ENCODE measurements around the gene NUPR1. TPM values are rescaled to one million over a fixed set of nuclear protein-coding genes. Genes with fewer than 3 reads are reported as not detected.

The NUPR1 gene
- total RNA-seq, 1 experiment from 2014 or later: 2.2 TPM

DNA sequence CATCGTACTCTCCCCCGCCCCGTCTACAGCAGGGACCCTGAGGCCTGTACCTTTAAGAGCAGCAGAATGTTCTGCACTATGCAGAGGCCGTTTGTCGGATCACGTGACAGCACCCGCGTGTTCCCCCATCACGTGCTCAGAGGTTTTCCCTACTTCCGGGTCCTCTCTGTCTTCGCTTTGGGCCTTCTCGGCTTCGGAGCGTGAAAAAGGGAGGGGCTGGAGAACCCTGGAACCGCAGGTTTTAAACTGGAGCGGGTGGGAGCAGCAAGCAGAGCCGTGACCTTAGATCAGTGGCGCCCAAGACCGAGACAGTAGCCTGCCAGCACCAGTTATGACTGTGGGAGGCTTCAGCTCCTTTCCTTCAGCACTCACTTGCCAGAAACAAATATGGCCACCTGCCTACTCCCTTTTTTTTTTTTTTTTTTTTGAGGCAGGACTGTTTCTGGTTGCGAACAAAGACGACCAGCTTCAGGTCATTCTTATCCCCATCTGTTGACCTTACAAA, 46.8 kb downstream of the NUPR1 start, which contains the start of gene CLN3 (continued):
- TF ChIP-seq POLR2A (IDR thresholded peaks at IDR 0.05; ENCODE audit: borderline replicate concordance, extremely low read depth, insufficient read depth, insufficient read length): no peak
- no peak for TF ChIP-seq CEBPB (IDR thresholded peaks at IDR 0.05; ENCODE audit: low read depth)
- TF ChIP-seq SP1 (IDR thresholded peaks at IDR 0.05; ENCODE audit: low read depth): peak; percentile 71
- no peak for TF ChIP-seq SRF (IDR thresholded peaks at IDR 0.05; ENCODE audit: low read depth)
- TF ChIP-seq, protein P1, sequence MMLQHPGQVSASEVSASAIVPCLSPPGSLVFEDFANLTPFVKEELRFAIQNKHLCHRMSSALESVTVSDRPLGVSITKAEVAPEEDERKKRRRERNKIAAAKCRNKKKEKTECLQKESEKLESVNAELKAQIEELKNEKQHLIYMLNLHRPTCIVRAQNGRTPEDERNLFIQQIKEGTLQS (IDR thresholded peaks at IDR 0.05): no peak
- TF ChIP-seq, protein P2, sequence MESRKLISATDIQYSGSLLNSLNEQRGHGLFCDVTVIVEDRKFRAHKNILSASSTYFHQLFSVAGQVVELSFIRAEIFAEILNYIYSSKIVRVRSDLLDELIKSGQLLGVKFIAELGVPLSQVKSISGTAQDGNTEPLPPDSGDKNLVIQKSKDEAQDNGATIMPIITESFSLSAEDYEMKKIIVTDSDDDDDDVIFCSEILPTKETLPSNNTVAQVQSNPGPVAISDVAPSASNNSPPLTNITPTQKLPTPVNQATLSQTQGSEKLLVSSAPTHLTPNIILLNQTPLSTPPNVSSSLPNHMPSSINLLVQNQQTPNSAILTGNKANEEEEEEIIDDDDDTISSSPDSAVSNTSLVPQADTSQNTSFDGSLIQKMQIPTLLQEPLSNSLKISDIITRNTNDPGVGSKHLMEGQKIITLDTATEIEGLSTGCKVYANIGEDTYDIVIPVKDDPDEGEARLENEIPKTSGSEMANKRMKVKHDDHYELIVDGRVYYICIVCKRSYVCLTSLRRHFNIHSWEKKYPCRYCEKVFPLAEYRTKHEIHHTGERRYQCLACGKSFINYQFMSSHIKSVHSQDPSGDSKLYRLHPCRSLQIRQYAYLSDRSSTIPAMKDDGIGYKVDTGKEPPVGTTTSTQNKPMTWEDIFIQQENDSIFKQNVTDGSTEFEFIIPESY (IDR thresholded peaks at IDR 0.05; ENCODE audit: extremely low read depth, insufficient replicate concordance, low read length): no peak
- peak; percentile 19; the same call in 1 of the 2 replicates for TF ChIP-seq POLR2AphosphoS5 (IDR thresholded peaks at IDR 0.05; ENCODE audit: low read depth, low read length)
- TF ChIP-seq EGR1 (IDR thresholded peaks at IDR 0.05; ENCODE audit: low read depth): no peak; the same call in none of the 2 replicates

DNA sequence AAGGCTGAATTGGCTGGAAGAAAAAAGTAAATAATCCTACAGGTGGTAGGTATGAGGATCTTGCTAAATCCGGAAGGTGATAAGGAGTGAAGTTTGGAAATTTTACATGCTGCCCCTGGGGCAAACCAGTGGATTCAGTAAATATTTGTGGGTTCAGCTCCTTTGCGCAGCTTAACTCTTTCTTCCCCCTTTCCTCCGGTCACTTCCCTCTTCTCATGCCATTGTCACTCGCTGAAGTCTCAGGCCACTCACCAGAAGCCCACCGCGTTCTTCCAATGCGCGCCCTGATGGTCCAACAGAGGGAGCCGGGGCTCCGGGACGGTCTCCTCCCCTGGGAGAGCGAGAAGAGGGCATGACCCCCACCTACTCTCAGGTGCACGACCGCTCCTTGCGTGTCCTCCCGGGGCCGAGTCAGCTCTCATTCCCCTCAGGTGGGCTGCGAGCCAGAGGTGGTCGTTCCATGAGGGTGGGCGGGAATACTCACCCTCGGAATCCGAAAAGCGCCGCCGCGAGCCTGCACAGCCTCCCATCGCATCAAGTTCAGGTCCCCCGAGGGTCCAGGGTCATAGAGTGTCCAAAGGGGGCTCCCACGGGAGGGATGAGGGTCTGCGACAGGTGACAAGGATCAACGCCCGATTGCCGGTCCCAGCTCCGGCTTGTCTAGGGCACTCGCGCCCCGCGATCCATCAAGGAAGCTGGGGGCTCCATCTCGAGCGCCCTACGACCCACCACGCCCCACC, 47.4 kb downstream of the NUPR1 start:
- POLR2A ChIA-PET: no interaction called here
- intact Hi-C loops (cut with micrococcal nuclease): no loop called here
- Histone ChIP-seq H3K4me1 (ENCODE audit: control insufficient read depth in 1 of 2, insufficient read depth in 2 of 2, low read length in 2 of 2) (peaks cover 0 to 12% of the 10 kb centered on the region in 2 experiments; a peak in 2 of 4 replicates), H4K20me1 (ENCODE audit: insufficient read depth) (no peaks in the 10 kb centered on the region), H3K9me3 (ENCODE audit: control insufficient read depth in 1 of 2, insufficient read depth in 1 of 2, low read depth in 1 of 2, low read length in 2 of 2) (no peaks in the 10 kb centered on the region), H2AFZ (ENCODE audit: low read depth, low read length, poor library complexity, severe bottlenecking) (peak overlapping the region; percentile 100), H3K27ac (ENCODE audit: low read depth, low read length) (peak overlapping the region; percentile 75), H3K4me3 (replicated peaks in 1 of 2; ENCODE audit: low read depth in 1 of 2, low read length in 2 of 2) (peak overlapping the region; percentile 92 to 99), H3K9me2 (ENCODE audit: insufficient read depth) (no peaks in the 10 kb centered on the region), H3K79me2 (ENCODE audit: insufficient read depth, low read length) (peaks cover 4% of the 10 kb centered on the region; the same call in 1 of the 2 replicates), H3K4me2 (ENCODE audit: low read length) (peak overlapping the region; percentile 96), H3K9ac (ENCODE audit: low read length) (peak overlapping the region; percentile 81), H3K36me3 (ENCODE audit: control insufficient read depth in 1 of 2, insufficient read depth in 2 of 2, low read length in 2 of 2) (peaks cover 0 to 4% of the 10 kb centered on the region in 2 experiments; a peak in 2 of 4 replicates), H3K27me3 (ENCODE audit: insufficient read depth, low read length) (no peaks in the 10 kb centered on the region)
- no TSS peak for BruUV-seq (replicated peaks)
- peak; percentile 62 for ATAC-seq
- DNase-seq (ENCODE audit: low read depth, low spot score): no peak
- RAD21 ChIA-PET (ENCODE audit: low non-redundant PET in 1 of 2, low total read pairs in 2 of 2, uncharacterized antibody in 2 of 2, unreplicated experiment in 2 of 2): no interaction called here
- CTCF ChIA-PET: interaction anchor here (0.7 to 0.9 kb wide), 2 partner anchors 119 to 437 kb away, joined by 3 to 5 read pairs; partner anchors contain the start of gene SULT1A1
- TF ChIP-seq CTCF (IDR thresholded peaks at IDR 0.05 in 2 of 3, conservative IDR thresholded peaks at IDR 0.05 in 1 of 3; ENCODE audit: borderline replicate concordance in 1 of 3, insufficient read depth in 1 of 3, low read depth in 2 of 3, low read length in 2 of 3) (peak in 1 of 3 experiments; percentile 13; a peak in 2 of 6 replicates), YY1 (IDR thresholded peaks at IDR 0.05; ENCODE audit: extremely low read depth, insufficient replicate concordance, low read depth, low read length) (no peak)

Measured in HCT116 (cell line).